Chondrocyte (in vitro differentiated cells): ENCODE data around the gene ANAPC2. TPM values are rescaled to one million over a fixed set of nuclear protein-coding genes. Genes with fewer than 3 reads are reported as not detected.
A peak's percentile ranks its signal among the peaks of the same experiment; 100 is the strongest.

Experiments
- DNase-seq: peaks from one replicate; pipeline ENCODE4 v3.0.0; 2021; ENCODE audit warnings: mixed read lengths, low spot score
- H3K27ac Mint-ChIP-seq: one replicate; pipeline ENCODE4 v1.8.0; 2021; ENCODE audit warnings: mild to moderate bottlenecking, moderate library complexity, mixed read lengths; ENCODE audit not compliant: unreplicated experiment
- H3K27me3 Mint-ChIP-seq: 2 replicates; pipeline ENCODE4 v1.8.0; 2021; ENCODE audit warnings: low read depth, mixed read lengths
- H3K36me3 Mint-ChIP-seq: 2 replicates; pipeline ENCODE4 v1.8.0; 2021; ENCODE audit warnings: low read depth, mixed read lengths
- H3K4me1 Mint-ChIP-seq: 2 replicates; pipeline ENCODE4 v1.8.0; 2021; ENCODE audit warnings: low read depth, mild to moderate bottlenecking, mixed read lengths
- H3K4me3 Mint-ChIP-seq: one replicate; pipeline ENCODE4 v1.8.0; 2021; ENCODE audit warnings: mild to moderate bottlenecking, moderate library complexity, mixed read lengths; ENCODE audit not compliant: unreplicated experiment
- H3K9me3 Mint-ChIP-seq: 2 replicates; pipeline ENCODE4 v1.8.0; 2021; ENCODE audit warnings: low read depth, mixed read lengths
- CTCF ChIP-seq: fragments of 200-600 bp; sonication (generic); IDR thresholded peaks from 2 replicates; pipeline ENCODE4 v1.5.0; 2021; ENCODE audit warnings: antibody characterized with exemption, mild to moderate bottlenecking, moderate library complexity
- total RNA-seq: library from RNA; stranded (reverse); gene quantifications from 3 replicates; pipeline ENCODE4 v1.2.1, GENCODE V29; 2021

ANAPC2 gene
- total RNA-seq, 1 donor from 2014 or later = 41.0 TPM

- no peak for DNase-seq
- Mint-ChIP-seq H3K4me3 (no peak overlapping the region), H3K4me1 (peaks cover 14% of the 10 kb centered on the region), H3K36me3 (no peaks in the 10 kb centered on the region), H3K27ac (no peak overlapping the region), H3K27me3 (no peaks in the 10 kb centered on the region), H3K9me3 (no peaks in the 10 kb centered on the region)
- TF ChIP-seq CTCF = no peak
Measured at GRCh38 chr9:137221506-137222111, 33.2 kb upstream of the ANAPC2 start.

- no peaks in the 10 kb centered on the region for H3K36me3 Mint-ChIP-seq
- TF ChIP-seq CTCF = no peak
- no peaks in the 10 kb centered on the region for H3K9me3 Mint-ChIP-seq
- no peak overlapping the region for H3K4me3 Mint-ChIP-seq
- no peaks in the 10 kb centered on the region for H3K27me3 Mint-ChIP-seq
- H3K27ac Mint-ChIP-seq = no peak overlapping the region
- DNase-seq = no peak
- H3K4me1 Mint-ChIP-seq = peaks cover 14% of the 10 kb centered on the region
Measured at GRCh38 chr9:137221095-137221505, 32.7 kb upstream of the ANAPC2 start.

- peaks cover under 1% of the 10 kb centered on the region for H3K36me3 Mint-ChIP-seq
- peak overlapping the region; percentile 2 for H3K4me3 Mint-ChIP-seq
- DNase-seq = no peak
- H3K27ac Mint-ChIP-seq = no peak overlapping the region
- peaks cover 14% of the 10 kb centered on the region for H3K4me1 Mint-ChIP-seq
- no peaks in the 10 kb centered on the region for H3K9me3 Mint-ChIP-seq
- TF ChIP-seq CTCF = no peak
- no peaks in the 10 kb centered on the region for H3K27me3 Mint-ChIP-seq
Measured at GRCh38 chr9:137220317-137221094, 32.1 kb upstream of the ANAPC2 start.

GRCh38 chr9:137219757-137220316, 31.5 kb upstream of the ANAPC2 start:
- DNase-seq = no peak

More at GRCh38 chr9:137219757-137220316, 31.5 kb upstream of the ANAPC2 start:
- no peak for TF ChIP-seq CTCF
- H3K4me3 Mint-ChIP-seq = no peak overlapping the region
- H3K27me3 Mint-ChIP-seq = no peaks in the 10 kb centered on the region
- peaks cover 14% of the 10 kb centered on the region for H3K4me1 Mint-ChIP-seq
- peaks cover 2% of the 10 kb centered on the region for H3K36me3 Mint-ChIP-seq
- no peak overlapping the region for H3K27ac Mint-ChIP-seq
- no peaks in the 10 kb centered on the region for H3K9me3 Mint-ChIP-seq
